HepG2 (cell line): ENCODE results near the gene MIB2. TPM values are rescaled to one million over a fixed set of nuclear protein-coding genes. Genes with fewer than 3 reads are reported as not detected.

Source experiments
- CERS6 ChIP-seq: sonication (generic); formaldehyde crosslinking; IDR thresholded peaks from 2 replicates; pipeline ENCODE4 v1.5.0; 2020; ENCODE audit warnings: missing genetic modification reagents
- ELF3 ChIP-seq: IDR thresholded peaks from 2 replicates; pipeline ENCODE4 v1.6.1; 2016; ENCODE audit warnings: missing genetic modification reagents, missing compliant biosample characterization
- GATAD2A ChIP-seq: IDR thresholded peaks from 2 replicates; pipeline ENCODE4 v1.6.1; 2016
- GMEB2 ChIP-seq: IDR thresholded peaks from 2 replicates; pipeline ENCODE4 v1.6.1; 2016; ENCODE audit warnings: missing biosample characterization, missing genetic modification reagents, low read depth
- KLF11 ChIP-seq: IDR thresholded peaks from 2 replicates; pipeline ENCODE4 v1.6.1; 2016; ENCODE audit warnings: missing compliant biosample characterization
- KLF15 ChIP-seq: sonication (generic); formaldehyde crosslinking; IDR thresholded peaks from 2 replicates; pipeline ENCODE4 v1.8.1; 2023; ENCODE audit warnings: borderline replicate concordance, mild to moderate bottlenecking, inconsistent platforms, missing genetic modification reagents, mixed read lengths
- KLF9 ChIP-seq: IDR thresholded peaks from 2 replicates; pipeline ENCODE4 v1.6.1; 2016; ENCODE audit warnings: low read depth
- NCOA1 ChIP-seq: sonication (generic); formaldehyde crosslinking; IDR thresholded peaks from 2 replicates; pipeline ENCODE4 v1.9.0; 2021; ENCODE audit warnings: missing genetic modification reagents
- PATZ1 ChIP-seq: sonication (generic); formaldehyde crosslinking; IDR thresholded peaks from 2 replicates; pipeline ENCODE4 v1.4.0; 2020; ENCODE audit warnings: missing genetic modification reagents
- REXO4 ChIP-seq: sonication (generic); formaldehyde crosslinking; IDR thresholded peaks from 2 replicates; pipeline ENCODE4 v1.8.0; 2022; ENCODE audit warnings: missing genetic modification reagents, mild to moderate bottlenecking, borderline replicate concordance
- TCF12 ChIP-seq, 2 experiments: fragments of 450-650 bp in 1 of 2; sonication (generic) in 1 of 2; formaldehyde crosslinking in 1 of 2; IDR thresholded peaks; 2 replicates each; pipeline versions ENCODE4 v1.6.1 to v1.8.0; 2017 to 2022; ENCODE audit warnings: antibody characterized with exemption in 1 of 2, mild to moderate bottlenecking in 1 of 2, missing genetic modification reagents in 1 of 2, moderate library complexity in 1 of 2
- ZHX2 ChIP-seq, 2 experiments: sonication (generic) in 1 of 2; formaldehyde crosslinking in 1 of 2; IDR thresholded peaks; 2 replicates each; pipeline versions ENCODE4 v1.6.1 to v1.9.0; 2014 to 2022; ENCODE audit warnings: antibody characterized with exemption in 1 of 2, borderline replicate concordance in 1 of 2, inconsistent platforms in 1 of 2, low read depth in 1 of 2, missing genetic modification reagents in 1 of 2
- ZNF414 ChIP-seq: sonication (generic); formaldehyde crosslinking; IDR thresholded peaks from 2 replicates; pipeline ENCODE4 v1.5.0; 2020; ENCODE audit warnings: missing genetic modification reagents
- ZNF629 ChIP-seq: sonication (generic); formaldehyde crosslinking; conservative IDR thresholded peaks from 2 replicates; pipeline ENCODE4 v1.5.0; 2020; ENCODE audit warnings: missing genetic modification reagents
- ZNF678 ChIP-seq: sonication (generic); formaldehyde crosslinking; IDR thresholded peaks from 2 replicates; pipeline ENCODE4 v1.4.0; 2020; ENCODE audit warnings: mild to moderate bottlenecking, missing genetic modification reagents
- ZNF788 ChIP-seq: sonication (generic); formaldehyde crosslinking; IDR thresholded peaks from 2 replicates; pipeline ENCODE4 v1.5.0; 2020; ENCODE audit warnings: mild to moderate bottlenecking, missing genetic modification reagents, borderline replicate concordance
- polyA plus RNA-seq, 8 experiments: library from polyadenylated mRNA; depleted of rRNA in 3 of 8; stranded (reverse) in 7 of 8; unstranded in 1 of 8; fragments of >200 nt; fragmentation: Illumina TruSeq in 4 of 8; extraction: Trizol in 4 of 8; gene quantifications; 2 replicates each; pipeline versions ENCODE4 v1.2.1 to v1.2.3, GENCODE V29; 2011 to 2016; ENCODE audit warnings: low read depth in 4 of 8, missing spikeins in 1 of 8, mixed read lengths in 1 of 8; ENCODE audit not compliant: insufficient read depth in 1 of 8
- total RNA-seq, 5 experiments: library from RNA; depleted of rRNA; stranded (reverse); fragments of >200 nt; fragmentation: Illumina TruSeq; extraction: Trizol; gene quantifications; 2 replicates each; pipeline ENCODE4 v1.2.3, GENCODE V29; 2016; ENCODE audit warnings: low read depth in 1 of 5

The MIB2 gene
- total and polyA plus RNA-seq, 2 of the 13 experiments (the other 11 are each of a cell fraction or from before 2014, with no cell fraction given) = 19.9 to 30.4 TPM

- TF ChIP-seq ZHX2 (IDR thresholded peaks at IDR 0.05; ENCODE audit: low read depth) (0 out of 2 replicates have a peak, but pooled peaks have one; percentile 34), ZHX2 (CRISPR knock-in tag; IDR thresholded peaks at IDR 0.05; ENCODE audit: borderline replicate concordance) (no peak), ELF3 (CRISPR knock-in tag) (no peak), KLF15 (CRISPR knock-in tag) (0 out of 2 replicates have a peak, but pooled peaks have one; percentile 50), KLF11 (CRISPR knock-in tag) (no peak), ZNF414 (CRISPR knock-in tag) (no peak), PATZ1 (CRISPR knock-in tag) (peak; percentile 84), ZNF629 (CRISPR knock-in tag) (no peak), TCF12 (IDR thresholded peaks at IDR 0.05) (no peak), TCF12 (CRISPR knock-in tag; IDR thresholded peaks at IDR 0.05) (peak; percentile 65; the same call in 1 of the 2 replicates), REXO4 (CRISPR knock-in tag) (no peak), GMEB2 (CRISPR knock-in tag) (0 out of 2 replicates have a peak, but pooled peaks have one; percentile 24), KLF9 (CRISPR knock-in tag) (no peak), ZNF678 (CRISPR knock-in tag) (0 out of 2 replicates have a peak, but pooled peaks have one; percentile 83), ZNF788 (CRISPR knock-in tag) (peak; percentile 75; the same call in 1 of the 2 replicates), CERS6 (CRISPR knock-in tag) (no peak), NCOA1 (CRISPR knock-in tag) (no peak), GATAD2A (peak; percentile 78; the same call in 1 of the 2 replicates)
Measured at GRCh38 chr1:1678581-1679380, 63.5 kb downstream of the MIB2 start (continued).
